Liver (tissue), 9 donors: ENCODE data around the gene CFAP74. TPM values are rescaled to one million over a fixed set of nuclear protein-coding genes. Genes with fewer than 3 reads are reported as not detected.

Source experiments
- DNase-seq: peaks from one replicate; pipeline ENCODE4 v3.0.0-alpha.2; 2017; ENCODE audit warnings: low spot score
- H3K27ac ChIP-seq, 2 donors: one replicate each; pipeline ENCODE4 v1.7.0; 2013; ENCODE audit warnings: inconsistent platforms in 2 of 2, low read length in 2 of 2, control low read depth in 1 of 2, low read depth in 1 of 2, mild to moderate bottlenecking in 1 of 2
- H3K27me3 ChIP-seq, 4 donors: one replicate each; pipeline versions ENCODE4 v1.6.1 to v1.7.0; 2013; ENCODE audit warnings: low read length in 3 of 4, inconsistent platforms in 1 of 4, mild to moderate bottlenecking in 1 of 4, moderate library complexity in 1 of 4; ENCODE audit not compliant: control insufficient read depth in 4 of 4, insufficient read depth in 4 of 4
- H3K36me3 ChIP-seq, 4 donors: one replicate each; pipeline versions ENCODE4 v1.6.1 to v1.7.0; 2013; ENCODE audit warnings: low read length in 3 of 4, mild to moderate bottlenecking in 3 of 4, low read depth in 1 of 4, moderate library complexity in 1 of 4; ENCODE audit not compliant: control insufficient read depth in 4 of 4, insufficient read depth in 3 of 4
- H3K4me1 ChIP-seq, 4 donors: one replicate each; pipeline versions ENCODE4 v1.6.1 to v1.7.0; 2013; ENCODE audit warnings: low read length in 3 of 4, mild to moderate bottlenecking in 3 of 4, moderate library complexity in 1 of 4; ENCODE audit not compliant: control insufficient read depth in 4 of 4, insufficient read depth in 4 of 4
- H3K4me3 ChIP-seq, 3 donors: one replicate each; pipeline versions ENCODE4 v1.6.1 to v1.7.0; 2013; ENCODE audit warnings: low read length in 3 of 3, control low read depth in 1 of 3, low read depth in 1 of 3, mild to moderate bottlenecking in 1 of 3
- H3K9ac ChIP-seq, 2 donors: one replicate each; pipeline ENCODE4 v1.7.0; 2013; ENCODE audit warnings: low read length in 2 of 2, mild to moderate bottlenecking in 2 of 2, moderate library complexity in 2 of 2, control low read depth in 1 of 2, low read depth in 1 of 2
- H3K9me3 ChIP-seq, 4 donors: one replicate each; pipeline versions ENCODE4 v1.6.1 to v1.7.0; 2013; ENCODE audit warnings: low read length in 3 of 4; ENCODE audit not compliant: control insufficient read depth in 4 of 4
- EGR1 ChIP-seq, 2 donors: IDR thresholded peaks; 2 replicates each; pipeline ENCODE4 v1.6.1; 2016 to 2018; ENCODE audit warnings: antibody characterized with exemption in 2 of 2, low read depth in 2 of 2
- FOXA1 ChIP-seq: IDR thresholded peaks from 2 replicates; pipeline ENCODE4 v1.6.1; 2016; ENCODE audit warnings: antibody characterized with exemption
- FOXA2 ChIP-seq: IDR thresholded peaks from 2 replicates; pipeline ENCODE4 v1.6.1; 2016; ENCODE audit warnings: antibody characterized with exemption
- GABPA ChIP-seq, 2 donors: IDR thresholded peaks in 1 of 2; conservative IDR thresholded peaks in 1 of 2; 2 replicates each; pipeline ENCODE4 v1.6.1; 2016; ENCODE audit warnings: antibody characterized with exemption in 2 of 2, mild to moderate bottlenecking in 1 of 2, moderate library complexity in 1 of 2
- HNF4A ChIP-seq, 2 donors: conservative IDR thresholded peaks; 2 replicates each; pipeline ENCODE4 v1.6.1; 2016; ENCODE audit warnings: antibody characterized with exemption in 2 of 2, mild to moderate bottlenecking in 2 of 2
- HNF4G ChIP-seq: IDR thresholded peaks from 2 replicates; pipeline ENCODE4 v1.6.1; 2016; ENCODE audit warnings: antibody characterized with exemption
- JUND ChIP-seq, 2 donors: IDR thresholded peaks; 2 replicates each; pipeline ENCODE4 v1.6.1; 2016; ENCODE audit warnings: antibody characterized with exemption in 2 of 2
- NR2F2 ChIP-seq: IDR thresholded peaks from 2 replicates; pipeline ENCODE4 v1.6.1; 2016; ENCODE audit warnings: antibody characterized with exemption
- RAD21 ChIP-seq, 2 donors: IDR thresholded peaks; 2 replicates each; pipeline ENCODE4 v1.6.1; 2016; ENCODE audit warnings: antibody characterized with exemption in 2 of 2, mild to moderate bottlenecking in 2 of 2
- RXRA ChIP-seq, 2 donors: IDR thresholded peaks; 2 replicates each; pipeline ENCODE4 v1.6.1; 2017 to 2018; ENCODE audit warnings: antibody characterized with exemption in 2 of 2, mild to moderate bottlenecking in 1 of 2
- SP1 ChIP-seq: IDR thresholded peaks from 2 replicates; pipeline ENCODE4 v1.6.1; 2018; ENCODE audit warnings: antibody characterized with exemption, mild to moderate bottlenecking
- TAF1 ChIP-seq: conservative IDR thresholded peaks from 2 replicates; pipeline ENCODE4 v1.6.1; 2016; ENCODE audit warnings: antibody characterized with exemption, mild to moderate bottlenecking
- YY1 ChIP-seq: IDR thresholded peaks from 2 replicates; pipeline ENCODE4 v1.6.1; 2016; ENCODE audit warnings: antibody characterized with exemption, mild to moderate bottlenecking
- WGBS: extraction: QIAGEN DNeasy Blood & Tissue Kit; methylation state at CpG from one replicate; pipeline ENCODE4 v1.1.7; 2013; 5-methylcytosine and 5-hydroxymethylcytosine counted together
- polyA plus RNA-seq, 2 donors: library from polyadenylated mRNA; stranded (reverse) in 1 of 2; unstranded in 1 of 2; fragments of 200-250 nt in 1 of 2; fragments of >200 nt in 1 of 2; fragmentation: Nextera tagmentation in 1 of 2; extraction: Ambion mirVana in 1 of 2; gene quantifications; one replicate each; pipeline versions ENCODE4 v1.2.1 to v1.2.3, GENCODE V29; 2013 to 2015
- total RNA-seq, 2 donors: library from RNA; depleted of rRNA; stranded (reverse); fragments of >200 nt; gene quantifications; one replicate each; pipeline ENCODE4 v1.2.3, GENCODE V29; 2014
- TF ChIP-seq, protein P1 (sequence below): fragments of 150-350 bp; IDR thresholded peaks from 2 replicates; pipeline ENCODE4 v1.5.1; 2017; ENCODE audit warnings: improper control_type of control experiment, low read depth, low read length; ENCODE audit not compliant: missing input control
- TF ChIP-seq, protein P2 (sequence below): IDR thresholded peaks from 2 replicates; pipeline ENCODE4 v1.6.1; 2016; ENCODE audit warnings: antibody characterized with exemption, mild to moderate bottlenecking
- TF ChIP-seq, protein P3 (sequence below): IDR thresholded peaks from 2 replicates; pipeline ENCODE4 v1.6.1; 2016; ENCODE audit warnings: antibody characterized with exemption
- TF ChIP-seq, protein P4 (sequence below): IDR thresholded peaks from 2 replicates; pipeline ENCODE4 v1.6.1; 2016; ENCODE audit warnings: antibody characterized with exemption
- donor health status: healthy.
- donor health status: healthy.
- donor health status: healthy.
- donor health status: healthy.
- donor health status: healthy.

The CFAP74 gene
- total and polyA plus RNA-seq, 4 donors: under 0.01 to 0.31 TPM; not detected in 2

DNA sequence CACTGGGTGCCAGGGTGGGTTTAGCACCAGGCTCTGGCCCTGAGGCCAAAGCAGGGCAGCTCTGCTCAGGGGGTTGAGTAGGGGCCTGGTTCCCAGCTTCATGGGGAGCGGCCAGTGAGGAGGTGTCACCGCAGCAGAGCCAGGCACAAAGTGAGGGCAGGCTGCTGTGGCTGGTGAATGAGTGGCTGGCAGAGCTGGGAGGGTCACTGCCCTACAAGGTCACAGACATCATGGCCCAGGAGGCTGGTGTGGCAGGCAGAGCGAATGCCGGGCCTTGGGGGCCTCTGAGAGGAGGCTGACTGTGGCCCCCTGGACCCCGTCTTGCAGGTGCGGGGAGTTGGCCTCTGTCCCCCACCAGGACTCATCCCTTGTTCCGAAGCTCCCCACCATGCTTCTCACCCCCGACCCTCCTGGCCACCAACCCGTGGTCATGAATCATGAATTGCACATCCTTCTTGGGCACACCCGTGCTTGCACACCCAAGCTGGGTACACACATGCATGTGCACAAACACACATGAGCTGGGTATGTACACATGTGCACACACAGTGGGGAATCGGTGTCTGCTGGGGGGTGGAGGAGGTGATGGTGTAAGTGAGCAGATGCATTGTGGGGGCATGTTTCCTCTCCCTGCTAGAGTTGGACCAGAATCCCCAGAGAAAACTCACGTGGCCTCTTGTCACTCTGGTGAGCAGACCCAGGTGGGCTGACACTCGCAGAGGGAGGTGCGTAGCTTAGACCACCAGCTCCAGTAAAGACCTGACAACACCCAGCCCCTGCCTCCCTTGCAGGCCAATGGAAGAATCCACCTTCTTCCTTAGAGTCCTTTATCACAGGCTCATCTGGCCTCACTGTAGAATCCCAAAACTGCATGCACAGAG lies 107.9 kb downstream of the CFAP74 start:
- H3K9me3 ChIP-seq: no peaks in the 10 kb centered on the region
- WGBS: 83% methylated on average over 14 of the region's 14 CpGs
- H3K4me1 ChIP-seq: peaks cover 14 to 30% (median 19%) of the 10 kb centered on the region in 4 donors
- TF ChIP-seq FOXA1: no peak
- no peak for TF ChIP-seq YY1
- TF ChIP-seq, protein P1, sequence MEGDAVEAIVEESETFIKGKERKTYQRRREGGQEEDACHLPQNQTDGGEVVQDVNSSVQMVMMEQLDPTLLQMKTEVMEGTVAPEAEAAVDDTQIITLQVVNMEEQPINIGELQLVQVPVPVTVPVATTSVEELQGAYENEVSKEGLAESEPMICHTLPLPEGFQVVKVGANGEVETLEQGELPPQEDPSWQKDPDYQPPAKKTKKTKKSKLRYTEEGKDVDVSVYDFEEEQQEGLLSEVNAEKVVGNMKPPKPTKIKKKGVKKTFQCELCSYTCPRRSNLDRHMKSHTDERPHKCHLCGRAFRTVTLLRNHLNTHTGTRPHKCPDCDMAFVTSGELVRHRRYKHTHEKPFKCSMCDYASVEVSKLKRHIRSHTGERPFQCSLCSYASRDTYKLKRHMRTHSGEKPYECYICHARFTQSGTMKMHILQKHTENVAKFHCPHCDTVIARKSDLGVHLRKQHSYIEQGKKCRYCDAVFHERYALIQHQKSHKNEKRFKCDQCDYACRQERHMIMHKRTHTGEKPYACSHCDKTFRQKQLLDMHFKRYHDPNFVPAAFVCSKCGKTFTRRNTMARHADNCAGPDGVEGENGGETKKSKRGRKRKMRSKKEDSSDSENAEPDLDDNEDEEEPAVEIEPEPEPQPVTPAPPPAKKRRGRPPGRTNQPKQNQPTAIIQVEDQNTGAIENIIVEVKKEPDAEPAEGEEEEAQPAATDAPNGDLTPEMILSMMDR: no peak
- TF ChIP-seq, protein P2, sequence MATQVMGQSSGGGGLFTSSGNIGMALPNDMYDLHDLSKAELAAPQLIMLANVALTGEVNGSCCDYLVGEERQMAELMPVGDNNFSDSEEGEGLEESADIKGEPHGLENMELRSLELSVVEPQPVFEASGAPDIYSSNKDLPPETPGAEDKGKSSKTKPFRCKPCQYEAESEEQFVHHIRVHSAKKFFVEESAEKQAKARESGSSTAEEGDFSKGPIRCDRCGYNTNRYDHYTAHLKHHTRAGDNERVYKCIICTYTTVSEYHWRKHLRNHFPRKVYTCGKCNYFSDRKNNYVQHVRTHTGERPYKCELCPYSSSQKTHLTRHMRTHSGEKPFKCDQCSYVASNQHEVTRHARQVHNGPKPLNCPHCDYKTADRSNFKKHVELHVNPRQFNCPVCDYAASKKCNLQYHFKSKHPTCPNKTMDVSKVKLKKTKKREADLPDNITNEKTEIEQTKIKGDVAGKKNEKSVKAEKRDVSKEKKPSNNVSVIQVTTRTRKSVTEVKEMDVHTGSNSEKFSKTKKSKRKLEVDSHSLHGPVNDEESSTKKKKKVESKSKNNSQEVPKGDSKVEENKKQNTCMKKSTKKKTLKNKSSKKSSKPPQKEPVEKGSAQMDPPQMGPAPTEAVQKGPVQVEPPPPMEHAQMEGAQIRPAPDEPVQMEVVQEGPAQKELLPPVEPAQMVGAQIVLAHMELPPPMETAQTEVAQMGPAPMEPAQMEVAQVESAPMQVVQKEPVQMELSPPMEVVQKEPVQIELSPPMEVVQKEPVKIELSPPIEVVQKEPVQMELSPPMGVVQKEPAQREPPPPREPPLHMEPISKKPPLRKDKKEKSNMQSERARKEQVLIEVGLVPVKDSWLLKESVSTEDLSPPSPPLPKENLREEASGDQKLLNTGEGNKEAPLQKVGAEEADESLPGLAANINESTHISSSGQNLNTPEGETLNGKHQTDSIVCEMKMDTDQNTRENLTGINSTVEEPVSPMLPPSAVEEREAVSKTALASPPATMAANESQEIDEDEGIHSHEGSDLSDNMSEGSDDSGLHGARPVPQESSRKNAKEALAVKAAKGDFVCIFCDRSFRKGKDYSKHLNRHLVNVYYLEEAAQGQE: no peak
- H3K27ac ChIP-seq: no peak overlapping the region
- no peak overlapping the region for H3K9ac ChIP-seq
- H3K27me3 ChIP-seq: no peaks in the 10 kb centered on the region
- DNase-seq: no peak
- no peaks in the 10 kb centered on the region for H3K36me3 ChIP-seq
- no peak overlapping the region for H3K4me3 ChIP-seq

DNA sequence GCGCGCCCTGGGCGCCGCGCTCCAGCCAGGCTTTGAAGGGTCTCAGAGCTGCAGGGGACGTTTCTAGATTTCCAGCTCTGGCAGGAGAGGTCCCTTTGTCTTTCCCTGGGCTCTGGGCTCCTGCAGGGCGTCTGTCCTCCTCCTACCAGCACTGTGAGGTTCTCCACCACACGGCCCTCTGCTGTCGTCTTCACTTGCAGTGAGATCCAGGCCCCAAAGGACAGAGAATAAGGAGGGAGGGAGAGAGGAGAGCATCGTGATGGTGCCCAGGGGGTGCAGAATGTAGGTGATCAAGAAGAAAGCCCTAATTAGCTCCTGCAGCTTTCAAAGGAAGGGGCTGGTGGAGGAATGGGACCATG lies 108.5 kb downstream of the CFAP74 start:
- H3K4me1 ChIP-seq: peaks cover 14 to 30% (median 19%) of the 10 kb centered on the region in 4 donors
- no peaks in the 10 kb centered on the region for H3K36me3 ChIP-seq
- H3K27me3 ChIP-seq: no peaks in the 10 kb centered on the region
- 57% methylated on average over 10 of the region's 10 CpGs for WGBS
- H3K4me3 ChIP-seq: no peak overlapping the region
- no peak for DNase-seq
- H3K27ac ChIP-seq: no peak overlapping the region
- no peaks in the 10 kb centered on the region for H3K9me3 ChIP-seq
- H3K9ac ChIP-seq: no peak overlapping the region
- TF ChIP-seq FOXA2 (no peak), GABPA (IDR thresholded peaks at IDR 0.05 in 1 of 2, conservative IDR thresholded peaks at IDR 0.05 in 1 of 2) (no peak), RAD21 (IDR thresholded peaks at IDR 0.05) (no peak), HNF4A (conservative IDR thresholded peaks at IDR 0.05) (no peak), EGR1 (IDR thresholded peaks at IDR 0.05; ENCODE audit: low read depth in 2 of 2) (no peak), SP1 (no peak), NR2F2 (no peak), HNF4G (no peak), YY1 (no peak), JUND (IDR thresholded peaks at IDR 0.05) (no peak), TAF1 (no peak), RXRA (IDR thresholded peaks at IDR 0.05) (no peak), FOXA1 (no peak)
- TF ChIP-seq, protein P3, sequence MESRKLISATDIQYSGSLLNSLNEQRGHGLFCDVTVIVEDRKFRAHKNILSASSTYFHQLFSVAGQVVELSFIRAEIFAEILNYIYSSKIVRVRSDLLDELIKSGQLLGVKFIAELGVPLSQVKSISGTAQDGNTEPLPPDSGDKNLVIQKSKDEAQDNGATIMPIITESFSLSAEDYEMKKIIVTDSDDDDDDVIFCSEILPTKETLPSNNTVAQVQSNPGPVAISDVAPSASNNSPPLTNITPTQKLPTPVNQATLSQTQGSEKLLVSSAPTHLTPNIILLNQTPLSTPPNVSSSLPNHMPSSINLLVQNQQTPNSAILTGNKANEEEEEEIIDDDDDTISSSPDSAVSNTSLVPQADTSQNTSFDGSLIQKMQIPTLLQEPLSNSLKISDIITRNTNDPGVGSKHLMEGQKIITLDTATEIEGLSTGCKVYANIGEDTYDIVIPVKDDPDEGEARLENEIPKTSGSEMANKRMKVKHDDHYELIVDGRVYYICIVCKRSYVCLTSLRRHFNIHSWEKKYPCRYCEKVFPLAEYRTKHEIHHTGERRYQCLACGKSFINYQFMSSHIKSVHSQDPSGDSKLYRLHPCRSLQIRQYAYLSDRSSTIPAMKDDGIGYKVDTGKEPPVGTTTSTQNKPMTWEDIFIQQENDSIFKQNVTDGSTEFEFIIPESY: no peak
- TF ChIP-seq, protein P1: no peak
- TF ChIP-seq, protein P4, sequence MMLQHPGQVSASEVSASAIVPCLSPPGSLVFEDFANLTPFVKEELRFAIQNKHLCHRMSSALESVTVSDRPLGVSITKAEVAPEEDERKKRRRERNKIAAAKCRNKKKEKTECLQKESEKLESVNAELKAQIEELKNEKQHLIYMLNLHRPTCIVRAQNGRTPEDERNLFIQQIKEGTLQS: no peak
- TF ChIP-seq, protein P2: no peak
